ENCODE measurements around the gene SLC25A21.

SLC25A21 gene

DNA sequence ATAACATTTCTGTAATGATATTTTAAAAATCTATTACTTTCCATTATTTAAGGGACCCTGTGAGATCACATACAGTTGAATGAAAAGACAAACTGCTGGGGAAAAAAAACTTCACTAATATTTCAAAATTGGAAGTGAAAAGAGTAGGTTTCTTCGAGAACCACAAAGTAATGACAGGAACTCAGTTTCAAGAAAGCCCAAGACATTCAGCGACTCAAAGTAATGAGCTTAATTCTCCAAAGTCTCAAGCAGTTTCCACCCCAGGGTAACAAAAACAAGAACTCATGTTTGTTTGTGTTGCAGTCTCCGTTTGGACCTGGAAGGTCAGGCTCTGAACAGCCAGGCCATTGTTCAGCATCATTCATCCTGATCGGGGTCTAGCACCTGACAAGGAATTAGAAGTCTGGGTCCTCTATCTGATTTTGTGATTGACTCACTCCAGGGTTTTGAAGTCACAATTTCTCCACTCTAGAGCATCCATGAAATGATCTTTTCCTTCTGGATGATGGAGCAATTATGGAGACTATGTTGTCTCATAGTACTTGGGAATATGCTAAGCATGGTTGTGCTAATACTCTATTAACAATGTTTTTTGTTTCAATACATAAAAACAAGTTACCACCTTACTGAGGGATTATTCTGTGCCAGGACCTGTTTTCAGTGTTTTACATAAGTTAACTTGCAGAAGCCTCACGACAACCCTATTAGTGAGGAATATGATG is 126.9 kb downstream of the SLC25A21 start:
- no peak for DNase-seq (ENCODE audit: low spot score)

DNA sequence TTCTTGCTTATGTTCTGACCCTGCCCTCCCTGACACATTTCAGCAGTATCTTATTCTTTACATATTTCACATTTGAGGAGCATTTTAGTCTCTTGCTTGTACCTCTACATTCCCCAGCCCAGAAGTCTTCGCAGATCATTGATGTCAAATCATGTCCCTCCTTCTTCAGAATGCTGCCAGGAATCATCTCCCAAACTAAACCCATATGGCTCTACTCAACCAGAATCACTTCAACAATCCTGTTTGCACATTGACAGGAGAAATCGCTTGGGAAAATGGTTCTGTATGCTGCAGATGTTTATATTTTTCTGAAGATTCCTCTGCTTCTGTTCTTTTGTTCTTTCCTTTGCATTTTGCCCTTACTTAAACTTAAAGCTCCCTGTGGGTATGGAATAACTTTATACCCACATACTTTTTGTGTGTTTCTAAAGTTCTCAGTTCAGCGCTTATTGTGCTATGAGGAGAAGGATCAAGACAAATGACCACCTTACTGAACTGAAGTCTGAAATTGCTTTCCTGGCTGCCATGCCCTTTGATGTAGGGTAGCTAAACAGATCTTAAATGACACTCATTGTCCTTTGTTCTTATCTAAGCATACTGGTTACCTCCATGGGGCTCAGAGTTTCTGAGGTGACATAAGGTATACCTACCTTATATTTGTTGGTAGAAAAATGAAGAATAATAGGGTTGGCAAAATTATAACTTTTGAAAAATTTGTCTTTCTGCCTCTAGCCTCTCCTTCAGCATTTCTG is 134.6 kb downstream of the SLC25A21 start:
- no peak for DNase-seq (ENCODE audit: low spot score)

DNA sequence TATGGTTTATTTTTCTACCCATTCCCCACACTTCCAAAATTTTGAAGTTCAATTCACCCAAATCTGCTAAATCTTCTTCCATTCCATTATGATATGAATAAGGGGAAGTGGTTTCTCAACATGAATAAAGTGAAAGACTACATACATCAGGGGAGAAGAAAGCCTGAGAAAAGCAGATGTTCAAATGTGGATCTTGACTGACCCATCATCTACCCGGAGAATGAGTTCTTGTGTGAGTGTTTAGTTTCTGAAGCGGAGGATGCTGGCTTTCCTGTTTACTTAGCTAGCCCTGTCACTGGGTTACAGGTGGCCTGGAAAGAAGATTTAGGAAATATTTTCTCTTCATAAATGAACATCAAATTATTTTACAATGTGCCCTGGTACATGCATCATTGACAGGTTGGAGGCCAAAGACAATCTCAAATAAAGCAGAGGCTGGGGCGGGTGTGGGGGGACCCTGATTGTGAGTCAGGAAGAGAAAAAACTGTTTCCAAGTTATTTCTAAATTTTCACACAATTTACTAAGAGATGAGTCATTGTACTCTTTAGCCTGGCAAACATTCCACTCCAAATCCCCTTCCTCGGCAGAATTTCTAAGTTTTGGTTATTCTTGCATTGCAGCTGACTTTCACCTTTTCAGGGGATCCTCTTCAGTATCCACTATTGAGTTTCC is 135.6 kb downstream of the SLC25A21 start:
- DNase-seq (ENCODE audit: low spot score), result no peak

DNA sequence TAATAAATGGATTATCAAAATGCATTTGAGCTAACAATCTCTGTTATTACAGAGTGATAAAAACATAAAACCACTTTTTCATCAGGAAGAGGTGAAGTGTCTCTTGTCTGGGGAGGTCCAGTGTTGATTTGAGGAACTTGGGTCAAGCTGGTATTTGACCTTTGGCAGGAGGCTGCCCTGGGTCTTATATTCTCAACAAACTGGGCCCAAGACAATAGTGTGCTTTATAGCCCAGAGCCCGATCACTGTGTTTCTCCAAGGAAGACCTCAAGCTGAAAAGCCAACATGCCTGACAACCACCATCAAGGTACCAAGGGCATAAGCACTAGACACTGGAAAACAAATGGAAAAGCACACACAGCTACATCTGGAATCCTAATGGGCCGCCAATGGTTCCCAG is 137.0 kb downstream of the SLC25A21 start:
- DNase-seq (ENCODE audit: low spot score), result no peak

DNA sequence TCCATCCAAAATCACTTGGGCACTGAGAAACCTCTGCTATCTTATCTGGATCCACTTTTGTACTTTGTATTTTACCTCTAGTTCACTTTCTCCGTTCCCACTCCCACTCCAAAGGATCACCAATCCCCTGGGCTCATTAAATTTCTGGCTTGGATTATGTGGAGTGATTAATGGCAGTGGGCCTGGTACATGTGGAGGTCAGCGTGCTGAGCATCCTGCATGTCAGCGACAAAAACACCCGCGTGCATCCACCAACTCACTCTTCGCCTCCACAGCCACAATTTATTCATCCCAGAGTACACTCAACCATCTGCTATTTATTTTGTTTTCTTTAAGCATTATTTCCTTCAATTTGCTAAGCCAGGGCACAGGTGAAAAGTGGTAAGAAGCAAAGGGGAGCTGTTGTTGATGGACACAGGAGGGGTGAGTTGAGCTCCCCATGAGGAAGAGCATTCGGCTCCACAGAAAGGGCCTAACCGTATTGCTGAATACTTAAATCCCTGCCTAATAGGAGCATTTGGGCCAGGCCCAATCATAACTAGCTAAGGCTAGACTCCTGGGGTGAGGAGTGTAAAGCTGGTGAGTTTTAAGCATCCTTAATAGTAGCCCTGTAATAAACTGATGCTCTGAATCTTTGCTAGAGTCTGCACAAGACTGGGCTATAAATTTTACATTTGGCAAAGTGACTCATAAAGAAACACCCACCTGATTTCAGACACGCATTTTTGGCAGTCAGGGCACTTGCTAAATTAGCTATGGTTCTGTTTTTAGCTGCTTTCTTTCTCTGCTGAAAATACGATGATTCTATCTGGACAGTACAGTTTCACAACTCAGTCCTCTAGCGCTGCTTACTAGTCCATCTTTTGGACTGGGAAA is 137.8 kb downstream of the SLC25A21 start:
- DNase-seq (ENCODE audit: low spot score), result no peak

DNA sequence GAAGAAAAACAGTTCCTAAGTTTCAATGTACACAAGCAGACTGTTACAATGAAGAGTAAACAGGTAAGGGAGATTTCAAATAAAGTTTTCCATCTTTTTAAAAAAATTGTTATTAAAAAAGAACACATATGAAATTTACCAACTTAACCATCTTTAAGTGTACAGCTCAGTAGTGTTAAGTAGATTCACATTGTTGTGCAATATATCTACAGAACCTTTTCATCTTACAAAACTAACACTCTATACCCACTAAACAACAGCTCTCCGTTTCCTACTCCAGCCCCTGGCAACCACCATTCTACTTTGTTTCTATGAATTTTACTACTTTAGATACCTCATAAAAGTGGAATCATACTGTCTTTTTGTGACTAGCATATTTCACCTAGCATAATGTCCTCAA is 139.5 kb downstream of the SLC25A21 start:
- no peak for DNase-seq (ENCODE audit: low spot score)

DNA sequence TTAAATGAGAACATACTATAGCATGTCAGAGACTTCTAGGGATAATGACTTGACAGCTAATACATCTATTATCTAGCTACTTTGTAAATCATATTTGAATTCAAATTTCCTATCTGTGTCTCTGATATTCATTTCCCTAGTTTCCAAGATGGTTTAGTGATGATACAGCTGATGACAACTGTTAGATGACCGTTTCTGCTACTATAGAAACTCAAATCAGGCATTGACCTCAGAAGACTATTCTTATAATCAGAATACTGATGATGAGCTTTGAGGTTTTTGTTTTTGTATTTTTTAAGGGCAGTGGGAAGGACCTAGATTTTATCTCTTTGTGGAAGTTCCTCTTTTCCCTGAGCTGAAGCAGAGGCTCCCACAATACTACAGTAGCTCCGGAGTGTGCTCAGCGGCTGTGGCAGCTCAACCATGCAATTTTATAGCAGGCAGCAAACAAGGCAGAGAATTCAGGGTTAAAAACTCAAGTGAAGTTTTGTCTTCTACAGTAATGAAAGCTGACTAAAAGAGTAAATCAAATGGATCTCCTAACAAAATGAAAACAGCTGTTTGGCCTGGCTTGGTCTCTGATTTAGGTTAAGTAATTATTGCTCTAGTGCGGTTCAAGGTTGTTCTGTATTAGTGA is 145.1 kb downstream of the SLC25A21 start:
- no peak for DNase-seq (ENCODE audit: low spot score)

DNA sequence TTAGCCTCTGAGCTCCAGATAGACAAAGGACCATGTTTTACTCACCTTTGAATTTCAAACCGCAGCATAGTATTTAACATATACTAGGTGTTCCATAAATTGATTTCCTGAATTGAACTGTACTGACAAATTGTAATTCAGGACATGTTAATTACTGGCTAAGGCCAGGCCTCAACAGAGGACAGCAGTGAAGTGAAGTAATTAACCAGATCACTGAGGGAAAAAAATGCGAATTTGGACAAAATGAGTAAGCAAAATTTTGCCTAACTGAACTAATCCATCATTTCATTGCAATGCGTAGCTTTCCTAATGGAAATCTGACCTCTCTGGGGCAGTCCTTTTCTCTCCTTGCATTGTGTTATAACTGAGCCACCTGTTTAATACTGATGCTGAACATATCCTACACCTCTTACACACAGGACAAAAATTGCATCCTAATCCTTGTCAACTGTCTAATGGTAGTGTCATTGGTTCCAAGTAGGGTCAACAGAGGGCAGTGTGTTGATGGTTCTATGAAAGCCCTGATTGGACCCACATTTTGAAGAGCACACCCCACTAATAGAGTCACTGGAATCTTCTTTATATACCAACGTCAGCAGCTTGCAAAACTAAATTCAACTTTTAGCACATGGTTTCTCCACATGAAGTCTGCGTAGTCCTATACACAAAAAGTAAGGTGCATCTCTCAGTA is 148.4 kb downstream of the SLC25A21 start:
- peak; percentile 40 for DNase-seq (ENCODE audit: low spot score)

DNA sequence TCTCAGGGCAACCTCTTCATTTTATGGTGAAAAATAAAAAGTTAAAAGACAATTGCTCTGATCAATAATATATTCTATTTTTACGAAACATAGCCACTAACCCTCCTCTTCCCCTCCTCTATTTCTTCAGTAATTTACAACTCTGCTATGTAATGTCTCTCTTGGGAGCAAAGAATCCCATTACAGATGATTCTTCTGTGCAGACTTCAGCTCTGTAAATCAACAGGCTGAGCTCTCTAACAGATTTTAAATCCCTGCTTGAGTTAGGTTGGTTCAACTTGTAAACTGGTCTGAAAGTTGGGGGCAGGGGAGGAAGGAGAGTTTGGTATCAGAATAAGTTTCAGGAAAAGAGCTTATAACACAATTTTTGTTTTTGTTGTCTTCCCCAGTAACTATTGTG is 151.0 kb downstream of the SLC25A21 start:
- no peak for DNase-seq (ENCODE audit: low spot score)

DNA sequence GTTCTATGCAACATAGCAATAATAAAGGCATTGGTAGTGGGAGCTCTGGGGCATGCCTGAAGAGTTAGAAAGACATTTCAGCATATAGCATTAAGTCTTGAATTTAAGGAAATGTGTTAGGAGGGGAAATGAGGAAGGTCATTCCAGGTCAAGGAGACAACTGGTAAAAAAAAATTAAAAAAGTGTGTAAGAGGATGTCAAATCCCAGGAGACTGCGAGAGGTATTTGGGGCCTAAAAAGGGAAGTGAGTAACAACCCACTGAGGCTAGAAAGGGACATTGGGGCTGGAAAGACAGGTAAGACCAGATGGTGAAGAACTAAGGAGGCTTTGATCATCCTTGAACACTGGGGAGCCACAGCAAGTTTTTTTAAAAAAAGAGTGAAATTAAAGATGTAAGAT is 152.9 kb downstream of the SLC25A21 start:
- DNase-seq (ENCODE audit: low spot score), result no peak

DNA sequence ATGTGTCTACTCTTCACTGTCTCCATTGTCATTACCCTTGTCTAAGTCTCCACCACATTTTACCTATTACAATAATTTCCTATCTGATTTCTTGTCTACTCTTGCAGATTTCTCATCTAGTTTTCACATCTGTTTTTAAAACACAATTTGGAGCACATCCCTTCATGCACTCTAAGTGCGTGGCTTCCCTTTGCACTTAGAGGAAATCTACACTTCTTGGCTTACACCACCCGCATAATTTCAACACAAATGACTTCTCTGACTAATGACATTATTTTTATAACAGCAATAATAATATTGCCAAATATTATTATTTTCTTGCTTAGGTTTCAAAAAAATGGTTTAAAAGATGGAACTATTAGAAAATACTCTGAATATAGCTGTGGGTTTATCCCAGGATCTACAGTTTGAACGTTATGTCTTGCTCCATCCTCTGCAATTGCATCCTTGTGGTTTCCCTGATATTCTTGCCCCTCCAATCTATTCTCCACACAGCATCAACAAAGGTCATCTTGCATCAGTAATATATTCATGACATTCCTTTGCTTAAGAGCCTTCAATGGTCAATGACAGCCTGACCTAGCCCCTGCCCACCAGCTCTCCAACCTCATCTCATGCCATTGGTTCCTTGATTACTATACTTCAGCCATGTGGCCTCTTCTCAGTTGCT is 153.7 kb downstream of the SLC25A21 start:
- DNase-seq (ENCODE audit: low spot score), result no peak

DNA sequence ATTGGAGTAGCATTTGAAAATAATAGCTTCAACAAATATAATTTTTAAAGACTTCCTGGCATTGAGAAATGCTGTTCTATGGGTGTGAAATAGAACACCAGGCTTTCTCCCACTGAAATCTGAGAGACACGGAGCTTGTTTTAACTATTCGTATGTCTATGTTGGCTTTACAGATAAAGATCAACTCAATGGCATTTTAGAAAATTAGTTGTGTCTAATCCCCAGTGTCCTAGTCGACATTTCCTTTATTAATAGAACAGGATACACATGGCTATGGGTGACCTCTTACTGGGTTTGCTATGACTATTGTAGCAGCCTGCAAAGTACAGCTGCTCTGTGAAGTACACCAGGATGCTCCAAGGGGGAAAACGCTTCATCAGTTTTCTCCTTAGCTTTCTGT is 159.3 kb downstream of the SLC25A21 start:
- DNase-seq (ENCODE audit: low spot score), result no peak

DNA sequence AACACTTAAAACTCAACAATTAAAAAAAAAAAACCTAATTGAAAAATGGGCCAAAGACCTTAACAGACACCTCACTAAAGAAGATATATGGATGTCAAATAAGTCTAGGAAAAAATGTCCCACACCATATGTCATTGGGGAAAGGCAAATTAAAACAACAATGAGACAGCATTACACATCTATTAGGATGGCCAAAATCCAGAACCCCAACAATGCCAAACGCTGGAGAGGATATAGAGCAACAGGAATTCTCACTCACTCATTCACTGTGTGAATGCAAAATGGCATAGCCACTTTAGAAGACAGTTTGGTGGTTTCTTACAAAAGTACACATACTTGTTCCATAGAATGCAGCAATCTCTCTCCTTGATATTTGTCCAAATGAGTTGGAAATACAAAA is 173.7 kb downstream of the SLC25A21 start:
- no peak for DNase-seq (ENCODE audit: low spot score)

DNA sequence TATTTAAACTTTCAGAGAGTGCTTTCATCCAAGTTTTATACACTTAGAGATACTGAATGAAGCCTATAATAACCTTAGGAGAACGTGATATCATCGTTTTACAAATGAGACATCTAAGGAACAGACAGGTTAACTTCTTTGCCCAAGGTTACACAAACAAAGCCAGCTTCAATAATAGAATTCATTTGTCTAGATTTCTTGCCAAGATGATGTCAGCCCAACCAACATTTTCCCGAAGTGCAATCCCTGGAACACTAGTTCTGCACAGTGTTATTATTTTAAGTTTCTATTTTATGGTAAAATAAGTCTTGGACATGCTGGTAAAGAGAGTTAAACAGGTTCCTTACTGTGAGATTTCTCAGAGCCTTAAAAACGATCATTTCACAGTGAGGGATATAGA is 174.6 kb downstream of the SLC25A21 start:
- no peak for DNase-seq (ENCODE audit: low spot score)

DNA sequence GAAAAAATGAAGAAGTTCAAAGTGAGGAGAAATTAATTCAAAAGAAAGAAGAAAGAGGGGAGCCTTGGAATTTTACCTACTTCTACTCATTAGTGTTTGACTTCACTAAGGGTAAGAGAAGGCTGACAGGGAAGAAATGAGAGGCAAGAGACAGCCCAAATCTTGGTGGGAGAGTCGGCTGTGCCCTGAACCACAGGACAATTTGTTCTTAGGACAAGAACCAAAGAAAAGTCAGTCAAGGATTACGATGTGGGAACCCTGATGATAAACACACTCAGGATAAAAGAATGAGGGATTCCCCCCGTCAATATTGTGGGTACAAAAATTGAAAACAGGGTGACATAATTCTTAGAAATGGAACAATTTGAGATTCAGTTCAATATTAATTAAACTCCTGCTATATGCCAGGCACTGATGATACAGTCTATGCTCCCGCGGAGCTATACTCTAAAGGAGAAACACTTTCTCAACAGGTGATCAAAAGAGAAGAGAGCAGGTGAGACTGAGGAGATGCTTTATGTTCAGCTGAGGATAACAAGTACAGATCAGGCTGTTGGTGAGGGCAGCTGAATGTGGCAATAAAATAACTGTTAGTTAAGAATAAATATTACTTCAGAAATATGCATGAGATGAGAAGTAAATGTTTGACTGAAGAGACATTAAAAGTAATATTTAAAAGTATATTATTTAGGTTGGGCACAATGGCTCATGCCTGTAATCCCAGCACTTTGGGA is 175.4 kb downstream of the SLC25A21 start:
- no peak for DNase-seq (ENCODE audit: low spot score)

DNA sequence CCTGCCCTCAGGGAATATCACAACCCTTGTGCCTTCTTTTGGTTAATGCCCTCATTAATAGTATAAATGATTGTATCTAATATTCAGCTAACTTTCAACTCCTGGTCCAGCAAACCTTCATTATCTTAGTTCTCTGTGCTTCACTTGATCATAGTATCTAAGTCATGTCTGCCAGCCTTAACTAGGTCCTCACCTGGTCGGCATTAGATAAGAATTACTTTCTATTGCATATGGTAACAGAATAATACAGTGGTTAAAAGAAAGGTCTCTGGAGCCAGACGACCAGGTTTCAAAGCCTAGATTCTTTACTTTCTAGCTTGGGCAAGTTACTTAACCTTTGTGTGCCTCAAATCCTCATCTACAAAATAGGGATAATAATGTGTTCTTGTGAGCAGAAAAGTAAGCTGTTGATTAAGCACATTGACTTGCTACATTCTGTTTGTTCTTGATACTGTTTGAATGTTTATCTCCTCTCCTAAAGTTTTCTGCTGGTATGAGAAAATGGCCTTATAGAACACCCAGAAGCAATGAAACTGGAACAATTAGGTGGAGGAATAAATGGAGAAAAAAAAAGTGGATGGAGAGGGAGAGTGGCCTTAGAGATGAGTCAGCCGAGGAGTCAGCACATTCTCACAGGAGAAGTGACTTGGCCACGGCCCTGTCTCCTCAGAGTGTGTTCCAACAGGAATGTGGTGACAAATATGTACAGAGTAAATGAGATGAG is 176.1 kb downstream of the SLC25A21 start:
- no peak for DNase-seq (ENCODE audit: low spot score)

DNA sequence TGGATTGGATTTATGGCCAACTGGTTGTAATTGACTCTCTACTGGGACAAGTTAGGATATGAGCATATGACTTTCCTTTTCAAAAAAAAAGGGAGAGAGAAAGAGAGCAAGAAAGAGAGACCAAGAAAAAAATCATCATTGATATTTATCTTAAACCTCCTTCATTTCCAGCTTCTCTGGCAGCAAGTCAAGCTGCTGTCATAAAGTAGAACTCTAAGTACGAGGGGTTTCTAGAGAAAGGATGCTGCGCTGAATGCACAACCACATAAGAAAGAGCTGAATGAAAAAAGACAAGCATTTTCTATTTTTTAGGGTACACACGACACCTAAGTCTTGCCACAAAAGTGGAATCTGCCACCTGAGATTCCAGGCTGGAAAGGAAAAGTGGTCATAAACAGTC is 182.6 kb downstream of the SLC25A21 start:
- DNase-seq (ENCODE audit: low spot score), result no peak

DNA sequence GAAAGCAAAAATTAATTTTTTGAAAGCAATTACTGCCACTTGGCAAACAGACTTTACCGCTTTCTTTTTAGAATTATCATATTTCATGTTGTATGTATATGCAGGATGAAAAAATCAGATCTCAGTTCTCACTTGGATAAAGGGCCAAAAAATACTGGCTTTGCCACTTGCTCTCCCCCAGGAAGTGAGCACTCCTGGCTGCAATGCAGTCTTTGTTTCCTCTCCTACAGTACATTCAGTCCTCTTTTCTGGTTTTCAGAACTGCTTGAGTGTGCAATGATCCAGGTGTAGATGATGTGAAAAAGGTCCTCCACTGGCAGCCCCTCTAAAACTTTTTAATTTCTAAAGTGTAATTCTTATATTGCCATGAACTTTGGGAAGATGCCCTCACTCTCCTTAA is 183.4 kb downstream of the SLC25A21 start:
- DNase-seq (ENCODE audit: low spot score), result no peak

DNA sequence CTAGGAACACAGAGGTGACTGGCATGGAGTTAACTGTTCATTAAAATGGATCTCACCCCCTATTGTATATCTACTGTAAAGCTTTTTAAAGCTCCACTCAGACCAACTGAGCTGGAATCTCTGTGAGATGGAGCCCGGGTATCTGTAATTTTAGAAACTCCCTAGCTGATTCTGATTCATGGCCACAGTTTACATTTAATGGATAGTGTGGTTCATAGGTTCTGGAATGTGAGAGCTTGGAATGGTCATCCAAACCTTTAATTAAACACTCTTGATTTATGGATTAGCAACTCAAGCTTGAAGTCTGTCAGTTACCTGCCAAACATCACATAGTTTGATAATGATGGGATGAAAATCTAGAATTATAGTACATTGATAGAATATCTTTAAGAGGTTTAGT is 183.8 kb downstream of the SLC25A21 start:
- no peak for DNase-seq (ENCODE audit: low spot score)

All from hematopoietic multipotent progenitor cell treated with erythropoietin and hydrocortisone succinate and interleukin-3 and kit ligand, for 15 days (in vitro differentiated cells).